ENCODE measurements around the gene TMEM175. TPM values are rescaled to one million over a fixed set of nuclear protein-coding genes. Genes with fewer than 3 reads are reported as not detected.
A peak's percentile ranks its signal among the peaks of the same experiment; 100 is the strongest.
"Not testable (repeated sequence)": the region's sequence is repeated elsewhere in the genome, so short reads cannot be mapped to it uniquely, and the experiment has no call there.

The TMEM175 gene
- total and polyA plus RNA-seq, 2 donors from 2014 or later: 26.0 to 31.1 TPM

GRCh38 chr4:932713-933070 lies 432 bp downstream of the TMEM175 start:
- peak overlapping the region; percentile 79 to 91 (median 90) for H3K9ac ChIP-seq (ENCODE audit: low read length in 3 of 3)
- FAIRE-seq: no peak
- H3K9me3 ChIP-seq (ENCODE audit: control insufficient read depth in 2 of 3, insufficient read depth in 1 of 3, low read length in 3 of 3): no peaks in the 10 kb centered on the region
- H3K27me3 ChIP-seq (ENCODE audit: control insufficient read depth, insufficient read depth, low read length): no peaks in the 10 kb centered on the region
- H3K4me3 ChIP-seq (ENCODE audit: low read length in 3 of 3): peak overlapping the region; percentile 92 to 98 (median 96)
- no peaks in the 10 kb centered on the region for H3K36me3 ChIP-seq (ENCODE audit: control insufficient read depth in 2 of 3, insufficient read depth in 3 of 3, low read length in 3 of 3)
- H3K27ac ChIP-seq (ENCODE audit: low read depth in 2 of 2, low read length in 2 of 2): peak overlapping the region; percentile 58 to 71
- TF ChIP-seq, protein P1, sequence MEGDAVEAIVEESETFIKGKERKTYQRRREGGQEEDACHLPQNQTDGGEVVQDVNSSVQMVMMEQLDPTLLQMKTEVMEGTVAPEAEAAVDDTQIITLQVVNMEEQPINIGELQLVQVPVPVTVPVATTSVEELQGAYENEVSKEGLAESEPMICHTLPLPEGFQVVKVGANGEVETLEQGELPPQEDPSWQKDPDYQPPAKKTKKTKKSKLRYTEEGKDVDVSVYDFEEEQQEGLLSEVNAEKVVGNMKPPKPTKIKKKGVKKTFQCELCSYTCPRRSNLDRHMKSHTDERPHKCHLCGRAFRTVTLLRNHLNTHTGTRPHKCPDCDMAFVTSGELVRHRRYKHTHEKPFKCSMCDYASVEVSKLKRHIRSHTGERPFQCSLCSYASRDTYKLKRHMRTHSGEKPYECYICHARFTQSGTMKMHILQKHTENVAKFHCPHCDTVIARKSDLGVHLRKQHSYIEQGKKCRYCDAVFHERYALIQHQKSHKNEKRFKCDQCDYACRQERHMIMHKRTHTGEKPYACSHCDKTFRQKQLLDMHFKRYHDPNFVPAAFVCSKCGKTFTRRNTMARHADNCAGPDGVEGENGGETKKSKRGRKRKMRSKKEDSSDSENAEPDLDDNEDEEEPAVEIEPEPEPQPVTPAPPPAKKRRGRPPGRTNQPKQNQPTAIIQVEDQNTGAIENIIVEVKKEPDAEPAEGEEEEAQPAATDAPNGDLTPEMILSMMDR (IDR thresholded peaks at IDR 0.05; ENCODE audit: borderline replicate concordance, extremely low read depth, insufficient read depth): no peak
- DNase-seq: peak in 2 of 5 donors; percentile 54 to 62
- peaks cover 0 to 18% (median 13%) of the 10 kb centered on the region in 3 donors for H3K4me1 ChIP-seq (ENCODE audit: control insufficient read depth in 2 of 3, insufficient read depth in 2 of 3, low read depth in 1 of 3, low read length in 3 of 3)
- intact Hi-C loops (cut with DNase I): no loop called here

GRCh38 chr4:939508-939907 lies 7.2 kb downstream of the TMEM175 start:
- FAIRE-seq; H3K36me3 ChIP-seq (ENCODE audit: control insufficient read depth in 2 of 3, insufficient read depth in 3 of 3, low read length in 3 of 3); H3K4me1 ChIP-seq (ENCODE audit: control insufficient read depth in 2 of 3, insufficient read depth in 2 of 3, low read depth in 1 of 3, low read length in 3 of 3); H3K4me3 ChIP-seq (ENCODE audit: low read length in 3 of 3); H3K27me3 ChIP-seq (ENCODE audit: control insufficient read depth, insufficient read depth, low read length); H3K9me3 ChIP-seq (ENCODE audit: control insufficient read depth in 2 of 3, insufficient read depth in 1 of 3, low read length in 3 of 3); intact Hi-C loops (cut with DNase I); H3K27ac ChIP-seq (ENCODE audit: low read depth in 2 of 2, low read length in 2 of 2); DNase-seq; H3K9ac ChIP-seq (ENCODE audit: low read length in 3 of 3): not testable (repeated sequence)

GRCh38 chr4:945274-946102 lies 13.2 kb downstream of the TMEM175 start:
- H3K27ac ChIP-seq (ENCODE audit: low read depth in 2 of 2, low read length in 2 of 2): no peak overlapping the region
- intact Hi-C loops (cut with DNase I): no loop called here
- TF ChIP-seq, protein P1 (IDR thresholded peaks at IDR 0.05; ENCODE audit: borderline replicate concordance, extremely low read depth, insufficient read depth): no peak
- H3K4me1 ChIP-seq (ENCODE audit: control insufficient read depth in 2 of 3, insufficient read depth in 2 of 3, low read depth in 1 of 3, low read length in 3 of 3): no peaks in the 10 kb centered on the region
- H3K36me3 ChIP-seq (ENCODE audit: control insufficient read depth in 2 of 3, insufficient read depth in 3 of 3, low read length in 3 of 3): no peaks in the 10 kb centered on the region
- H3K9me3 ChIP-seq (ENCODE audit: control insufficient read depth in 2 of 3, insufficient read depth in 1 of 3, low read length in 3 of 3): no peaks in the 10 kb centered on the region
- FAIRE-seq (no peak), DNase-seq (peak in 3 of 5 donors; percentile 35 to 46 (median 38))
- no peak overlapping the region for H3K9ac ChIP-seq (ENCODE audit: low read length in 3 of 3)
- H3K4me3 ChIP-seq (ENCODE audit: low read length in 3 of 3): peak overlapping the region in 1 of 3 donors; percentile 6
- H3K27me3 ChIP-seq (ENCODE audit: control insufficient read depth, insufficient read depth, low read length): no peaks in the 10 kb centered on the region

DNA sequence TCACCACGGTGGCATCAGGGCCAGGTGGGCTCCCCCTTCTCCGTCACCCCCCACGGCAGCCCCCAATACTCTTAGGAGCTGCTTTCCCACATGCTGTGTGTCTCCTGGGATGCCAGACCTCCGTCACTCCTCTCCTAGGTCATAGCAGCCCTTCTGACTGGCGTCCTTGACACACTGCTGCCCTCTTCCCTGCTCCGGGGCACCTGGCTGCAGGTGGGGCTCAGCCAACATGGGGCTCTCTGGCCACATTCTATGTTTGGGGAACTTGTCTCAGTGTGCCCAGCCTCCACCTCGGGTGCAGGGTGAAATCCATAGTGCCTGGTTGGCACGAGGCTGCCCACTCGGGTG lies 13.8 kb downstream of the TMEM175 start:
- intact Hi-C loops (cut with DNase I): no loop called here
- no peak overlapping the region for H3K4me3 ChIP-seq (ENCODE audit: low read length in 3 of 3)

More for the DNA sequence above, 13.8 kb downstream of the TMEM175 start:
- Histone ChIP-seq H3K36me3 (ENCODE audit: control insufficient read depth in 2 of 3, insufficient read depth in 3 of 3, low read length in 3 of 3) (no peaks in the 10 kb centered on the region), H3K9me3 (ENCODE audit: control insufficient read depth in 2 of 3, insufficient read depth in 1 of 3, low read length in 3 of 3) (no peaks in the 10 kb centered on the region), H3K4me1 (ENCODE audit: control insufficient read depth in 2 of 3, insufficient read depth in 2 of 3, low read depth in 1 of 3, low read length in 3 of 3) (no peaks in the 10 kb centered on the region), H3K27me3 (ENCODE audit: control insufficient read depth, insufficient read depth, low read length) (no peaks in the 10 kb centered on the region), H3K9ac (ENCODE audit: low read length in 3 of 3) (no peak overlapping the region), H3K27ac (ENCODE audit: low read depth in 2 of 2, low read length in 2 of 2) (no peak overlapping the region)
- FAIRE-seq (no peak), DNase-seq (peak in 2 of 5 donors; percentile 35 to 66)
- TF ChIP-seq, protein P1 (IDR thresholded peaks at IDR 0.05; ENCODE audit: borderline replicate concordance, extremely low read depth, insufficient read depth): no peak

Measured in kidney (tissue), 14 donors.